Coronary artery (tissue), 2 donors: ENCODE results near the gene MAPRE2.

Source experiments
- DNase-seq: peaks from one replicate; pipeline ENCODE4 v3.0.0-alpha.2; 2017; ENCODE audit warnings: low spot score
- H3K27ac ChIP-seq, 2 donors: fragments of 200-600 bp; sonication (generic); one replicate each; pipeline ENCODE4 v1.5.1; 2016 to 2019
- H3K4me3 ChIP-seq: fragments of 200-600 bp; sonication (generic); 2 replicates; pipeline ENCODE4 v1.5.1; 2016; ENCODE audit warnings: mild to moderate bottlenecking, moderate library complexity
- CTCF ChIP-seq: fragments of 200-600 bp; sonication (generic); IDR thresholded peaks from one replicate; pipeline ENCODE4 v1.5.1; 2019; ENCODE audit warnings: antibody characterized with exemption

The MAPRE2 gene

GRCh38 chr18:35043207-35043606 lies 2.0 kb downstream of the MAPRE2 start:
- TF ChIP-seq CTCF: no peak
- H3K4me3 ChIP-seq: peak overlapping the region; percentile 81
- DNase-seq: no peak
- H3K27ac ChIP-seq: peak overlapping the region; percentile 72 to 86

- peak overlapping the region; percentile 33 for H3K4me3 ChIP-seq
- DNase-seq: no peak
- no peak for TF ChIP-seq CTCF
Observed at GRCh38 chr18:35045121-35045520, 3.9 kb downstream of the MAPRE2 start.

DNA sequence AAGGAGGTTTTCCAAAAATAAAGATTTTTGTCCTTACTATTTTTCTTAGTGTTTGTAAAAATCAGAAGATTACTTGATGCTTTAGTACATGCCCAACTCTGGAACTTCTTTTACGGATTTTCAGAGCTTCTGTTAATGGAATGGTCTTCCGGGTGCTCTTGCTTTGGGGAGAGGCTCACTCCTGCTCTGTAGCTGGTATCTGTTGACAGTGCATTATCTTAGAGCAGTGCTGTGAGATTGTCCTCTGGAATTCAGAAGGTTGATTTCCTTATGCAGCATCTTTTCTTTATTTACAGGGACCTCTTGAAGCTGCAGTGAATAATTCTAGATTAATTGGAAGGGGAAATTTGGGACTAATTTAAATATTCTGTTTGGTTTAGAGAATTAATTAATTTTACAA lies 4.6 kb downstream of the MAPRE2 start:
- Histone ChIP-seq H3K4me3 (peak overlapping the region; percentile 7), H3K27ac (no peak overlapping the region)
- no peak for DNase-seq
- no peak for TF ChIP-seq CTCF

More at GRCh38 chr18:35045121-35045520, 3.9 kb downstream of the MAPRE2 start:
- peak overlapping the region; percentile 20 to 29 for H3K27ac ChIP-seq

DNA sequence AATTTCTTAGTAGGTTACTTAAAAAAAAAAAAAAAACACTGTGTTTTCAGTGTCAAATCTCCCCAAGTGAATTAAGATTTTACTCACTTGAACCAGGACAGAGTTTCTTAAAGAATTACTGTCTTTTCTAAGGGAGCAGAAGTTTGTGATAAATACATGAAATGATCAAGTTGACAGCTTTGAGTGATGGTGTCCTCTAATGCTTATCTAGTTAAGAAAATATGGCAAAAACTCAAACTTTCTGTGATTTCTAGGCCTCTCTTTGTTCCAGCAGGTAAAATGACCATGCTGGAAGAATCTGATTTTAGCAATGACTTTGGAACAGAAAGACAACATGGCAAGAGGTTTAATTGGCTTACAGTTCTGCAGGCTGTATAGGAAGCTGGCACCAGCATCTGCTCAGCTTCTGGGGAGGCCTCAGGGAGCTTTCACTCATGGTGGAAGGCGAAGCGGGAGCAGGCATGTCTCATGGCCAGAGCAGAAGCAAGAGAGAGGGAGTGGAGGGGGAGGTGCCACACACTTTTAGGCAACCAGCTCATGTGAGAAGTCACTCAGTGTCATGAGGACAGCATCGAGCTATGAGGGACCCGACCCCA lies 6.6 kb downstream of the MAPRE2 start:
- TF ChIP-seq CTCF: no peak
- no peak overlapping the region for H3K27ac ChIP-seq
- no peak overlapping the region for H3K4me3 ChIP-seq
- DNase-seq: no peak

DNA sequence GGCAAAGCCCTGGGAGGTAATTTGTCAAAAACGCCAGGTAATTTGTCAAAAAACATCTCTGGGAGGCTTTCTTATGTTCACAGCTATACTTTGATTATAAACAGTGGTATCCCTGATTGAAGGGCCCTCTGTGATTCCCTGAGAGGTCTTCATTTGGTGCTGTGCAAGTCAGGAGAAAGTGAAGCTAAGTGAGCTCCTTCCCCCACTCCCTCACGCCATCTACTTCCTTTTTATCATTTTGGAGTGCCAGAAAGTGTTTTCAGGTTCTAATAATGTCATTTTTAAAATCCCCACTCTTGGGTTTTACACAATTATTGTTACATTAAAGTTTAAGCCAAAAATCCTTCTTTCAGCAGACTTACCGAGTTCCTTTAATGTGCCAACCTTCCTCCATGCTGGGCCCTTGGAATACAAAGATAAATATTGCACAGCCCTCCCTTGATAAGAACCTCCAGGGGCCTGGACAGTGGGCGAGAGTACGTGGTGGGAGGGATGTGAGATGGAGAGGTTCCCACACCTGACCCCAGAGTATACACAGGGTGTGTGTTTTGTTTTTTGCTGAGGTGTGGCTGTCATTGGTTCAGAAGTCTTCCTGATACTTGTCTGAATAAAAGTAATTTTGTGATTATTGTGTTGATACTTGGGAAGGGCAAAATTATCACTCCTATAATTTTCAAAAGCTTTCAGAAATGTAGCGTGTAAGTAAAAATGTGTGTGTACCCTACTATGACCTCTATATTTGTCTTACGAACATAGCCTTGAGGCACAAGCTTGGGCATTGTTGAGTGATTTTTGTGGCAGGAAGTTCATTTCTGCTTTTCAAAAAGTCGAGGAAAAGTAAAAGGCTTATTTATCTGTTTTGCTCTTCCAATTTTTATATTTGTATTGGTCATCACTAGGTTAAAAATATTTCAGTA lies 8.2 kb downstream of the MAPRE2 start:
- TF ChIP-seq CTCF: no peak
- Histone ChIP-seq H3K4me3 (peak overlapping the region; percentile 48), H3K27ac (peak overlapping the region in 1 of 2 donors; percentile 54)
- no peak for DNase-seq

DNA sequence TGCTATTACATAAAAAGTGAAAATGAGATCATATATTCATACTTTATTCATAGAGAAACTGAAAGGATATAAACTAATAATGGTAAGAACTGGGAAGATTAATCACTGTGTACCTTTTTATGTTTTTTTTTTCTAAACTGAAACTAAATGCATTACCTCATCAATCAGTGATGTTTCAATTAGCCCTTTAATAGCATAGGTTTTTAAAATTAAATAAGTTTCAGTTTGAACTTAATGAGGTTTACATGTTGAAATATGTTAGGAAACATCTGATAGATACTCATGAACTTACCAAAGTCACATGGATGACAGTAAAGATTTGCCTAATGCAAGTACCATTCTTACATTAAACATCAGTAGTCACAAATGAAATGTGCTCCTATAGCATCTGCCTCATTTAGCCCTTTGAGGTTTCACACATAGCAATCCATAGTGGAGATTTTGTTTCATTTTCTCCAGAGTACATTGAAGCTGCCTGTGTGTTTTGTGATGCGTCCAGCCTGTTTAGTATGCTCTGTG lies 8.9 kb downstream of the MAPRE2 start:
- peak overlapping the region; percentile 48 for H3K4me3 ChIP-seq

More for the DNA sequence above, 8.9 kb downstream of the MAPRE2 start:
- DNase-seq: no peak
- no peak for TF ChIP-seq CTCF
- H3K27ac ChIP-seq: peak overlapping the region in 1 of 2 donors; percentile 54
